ENCODE measurements around the gene SERPINB5.

Gene SERPINB5

DNA sequence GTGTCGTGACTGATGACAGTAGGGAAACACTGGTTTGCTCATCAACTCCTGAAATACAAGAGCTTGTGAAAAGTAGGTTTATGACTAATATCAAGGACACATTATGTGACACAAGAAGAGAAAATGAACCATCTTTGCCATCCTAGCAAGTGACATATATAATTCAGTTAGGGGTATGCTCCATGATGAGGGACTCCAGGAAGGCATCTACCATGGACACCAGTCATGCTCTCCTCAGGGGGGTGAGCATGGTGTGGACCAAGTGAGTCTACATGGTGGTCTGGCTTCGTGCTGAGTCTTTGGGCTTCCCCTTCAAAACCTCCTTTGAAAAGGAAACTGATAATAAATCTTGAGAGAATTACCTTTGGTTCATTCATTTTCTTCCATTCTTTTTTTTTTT, 11.7 kb upstream of the SERPINB5 start:
- TF ChIP-seq, protein P1, sequence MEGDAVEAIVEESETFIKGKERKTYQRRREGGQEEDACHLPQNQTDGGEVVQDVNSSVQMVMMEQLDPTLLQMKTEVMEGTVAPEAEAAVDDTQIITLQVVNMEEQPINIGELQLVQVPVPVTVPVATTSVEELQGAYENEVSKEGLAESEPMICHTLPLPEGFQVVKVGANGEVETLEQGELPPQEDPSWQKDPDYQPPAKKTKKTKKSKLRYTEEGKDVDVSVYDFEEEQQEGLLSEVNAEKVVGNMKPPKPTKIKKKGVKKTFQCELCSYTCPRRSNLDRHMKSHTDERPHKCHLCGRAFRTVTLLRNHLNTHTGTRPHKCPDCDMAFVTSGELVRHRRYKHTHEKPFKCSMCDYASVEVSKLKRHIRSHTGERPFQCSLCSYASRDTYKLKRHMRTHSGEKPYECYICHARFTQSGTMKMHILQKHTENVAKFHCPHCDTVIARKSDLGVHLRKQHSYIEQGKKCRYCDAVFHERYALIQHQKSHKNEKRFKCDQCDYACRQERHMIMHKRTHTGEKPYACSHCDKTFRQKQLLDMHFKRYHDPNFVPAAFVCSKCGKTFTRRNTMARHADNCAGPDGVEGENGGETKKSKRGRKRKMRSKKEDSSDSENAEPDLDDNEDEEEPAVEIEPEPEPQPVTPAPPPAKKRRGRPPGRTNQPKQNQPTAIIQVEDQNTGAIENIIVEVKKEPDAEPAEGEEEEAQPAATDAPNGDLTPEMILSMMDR (IDR thresholded peaks at IDR 0.05; ENCODE audit: low read depth, low read length, missing control alignments): no peak
- H3K4me3 ChIP-seq (replicated peaks; ENCODE audit: low read depth, low read length): no peak overlapping the region
- DNase-seq (ENCODE audit: extremely low read depth, low read depth): no peak

DNA sequence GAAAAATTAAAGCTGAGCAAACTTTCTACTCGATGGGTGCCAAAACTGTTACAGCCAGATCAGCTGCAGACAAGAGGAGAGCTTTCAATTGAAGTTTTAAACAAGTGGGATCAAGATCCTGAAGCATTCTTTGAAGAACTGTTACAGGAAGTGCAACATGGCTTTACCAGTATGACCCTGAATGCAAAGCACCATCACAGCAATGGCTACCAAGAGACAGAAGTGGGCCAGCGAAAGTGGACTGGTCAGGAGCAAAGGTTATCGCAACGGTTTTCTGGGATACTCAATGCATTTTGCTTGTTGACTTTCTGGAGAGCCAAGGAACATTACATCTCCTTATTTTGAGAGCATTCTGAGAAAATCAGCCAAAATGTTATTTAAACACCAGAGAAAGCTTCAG, 9.1 kb upstream of the SERPINB5 start:
- DNase-seq (ENCODE audit: extremely low read depth, low read depth): no peak
- no peak overlapping the region for H3K4me3 ChIP-seq (replicated peaks; ENCODE audit: low read depth, low read length)
- TF ChIP-seq, protein P1 (IDR thresholded peaks at IDR 0.05; ENCODE audit: low read depth, low read length, missing control alignments): no peak

DNA sequence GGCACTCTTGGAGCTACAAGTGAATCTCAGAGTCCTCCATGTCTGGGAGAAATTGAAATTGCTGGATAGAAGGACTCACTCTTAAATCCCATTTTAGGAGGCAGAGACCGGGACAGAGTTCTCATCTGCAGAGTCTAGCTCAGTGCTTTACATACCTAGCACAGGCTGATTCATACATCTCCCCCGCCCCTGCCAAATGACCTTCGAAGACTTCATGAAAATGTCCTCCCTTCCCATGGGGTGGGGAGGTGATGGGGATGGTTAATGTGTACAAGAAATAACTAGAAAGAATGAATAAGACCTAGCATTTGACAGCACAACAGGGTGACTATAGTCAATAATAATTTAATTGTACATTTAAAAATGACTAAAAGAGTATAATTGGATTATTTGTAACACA, 8.2 kb upstream of the SERPINB5 start:
- H3K4me3 ChIP-seq (replicated peaks; ENCODE audit: low read depth, low read length): no peak overlapping the region
- DNase-seq (ENCODE audit: extremely low read depth, low read depth): no peak
- TF ChIP-seq, protein P1 (IDR thresholded peaks at IDR 0.05; ENCODE audit: low read depth, low read length, missing control alignments): no peak

DNA sequence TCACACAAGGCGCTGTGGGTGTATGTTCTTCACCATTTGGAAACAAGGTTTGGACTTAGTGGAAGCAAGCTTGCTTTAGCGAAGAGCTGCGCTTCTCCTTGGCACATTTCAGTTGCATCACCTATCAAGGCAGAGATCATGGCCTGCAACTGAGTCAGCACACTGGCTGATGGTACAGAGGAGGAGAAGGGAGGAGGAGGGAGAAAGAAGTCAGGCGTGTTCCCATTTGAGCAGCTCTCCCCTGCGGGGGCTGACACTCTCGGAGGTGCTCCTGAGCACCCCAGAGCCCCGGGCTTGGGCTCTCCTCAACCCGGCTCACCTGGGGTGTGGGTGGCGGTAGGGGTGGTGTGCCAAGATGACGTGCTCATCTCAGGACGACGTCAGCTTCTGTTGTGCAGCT, 6.0 kb upstream of the SERPINB5 start:
- no peak overlapping the region for H3K4me3 ChIP-seq (replicated peaks; ENCODE audit: low read depth, low read length)
- DNase-seq (ENCODE audit: extremely low read depth, low read depth): no peak
- TF ChIP-seq, protein P1 (IDR thresholded peaks at IDR 0.05; ENCODE audit: low read depth, low read length, missing control alignments): no peak

DNA sequence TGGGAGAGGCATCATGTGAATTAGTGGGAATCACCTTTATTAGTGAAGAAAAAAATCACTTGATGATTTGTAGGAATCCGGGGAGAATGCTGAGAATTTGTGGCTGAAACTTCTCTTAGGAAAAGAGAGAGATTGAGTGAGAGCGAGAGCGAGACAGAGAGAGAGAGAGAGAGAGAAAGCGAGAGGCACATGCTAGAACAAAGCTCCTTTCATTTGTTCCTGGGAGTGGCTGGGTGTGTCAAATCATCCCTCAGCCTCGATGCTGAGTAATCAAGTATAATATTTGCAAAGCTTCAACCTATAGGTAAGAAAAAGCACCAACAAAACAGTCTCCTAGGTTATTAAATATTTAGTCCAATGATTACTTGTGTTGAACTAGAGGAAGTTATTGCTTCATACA, 4.4 kb upstream of the SERPINB5 start:
- TF ChIP-seq, protein P1 (IDR thresholded peaks at IDR 0.05; ENCODE audit: low read depth, low read length, missing control alignments): no peak
- H3K4me3 ChIP-seq (replicated peaks; ENCODE audit: low read depth, low read length): no peak overlapping the region
- no peak for DNase-seq (ENCODE audit: extremely low read depth, low read depth)

DNA sequence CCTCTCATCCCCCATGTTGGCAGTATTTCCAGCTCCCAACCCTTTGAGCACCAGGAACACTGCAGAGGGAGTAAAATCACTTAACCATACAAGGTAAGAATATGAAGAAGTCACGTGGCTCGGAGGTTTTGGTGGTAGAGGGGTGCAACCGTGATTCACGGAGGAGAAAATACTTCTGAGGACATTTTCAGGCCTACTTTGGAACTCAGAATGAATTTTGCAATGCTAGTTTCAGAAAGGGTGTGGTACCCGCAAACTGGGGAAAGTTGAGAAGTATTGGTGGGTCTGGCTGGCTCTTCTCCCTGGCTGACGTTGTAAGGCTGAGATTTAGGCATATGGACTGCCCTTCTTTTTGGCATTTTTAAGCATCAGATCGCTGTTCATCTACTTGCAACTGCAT, 442 bp downstream of the SERPINB5 start:
- no peak overlapping the region for H3K4me3 ChIP-seq (replicated peaks; ENCODE audit: low read depth, low read length)

DNA sequence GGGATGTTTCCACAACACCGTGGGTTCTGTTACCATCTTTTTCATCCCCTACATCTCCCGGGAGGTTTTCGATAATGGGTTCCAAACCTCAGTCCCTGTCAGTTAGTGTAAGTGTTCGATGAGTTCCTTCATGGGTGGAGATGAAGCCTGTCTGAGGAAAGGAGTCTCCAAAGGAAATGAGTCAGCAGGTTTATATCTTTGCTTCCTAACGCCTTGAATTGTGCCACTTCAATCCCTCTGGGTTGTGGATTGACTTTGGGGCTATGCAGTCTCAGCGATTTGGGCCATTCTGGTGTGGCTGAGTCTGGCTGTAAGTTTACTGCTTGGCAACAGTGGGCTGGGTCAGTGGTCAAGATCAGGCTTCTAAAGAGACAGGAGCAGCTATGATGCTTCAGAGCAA, 1.2 kb downstream of the SERPINB5 start:
- DNase-seq (ENCODE audit: extremely low read depth, low read depth): no peak
- H3K4me3 ChIP-seq (replicated peaks; ENCODE audit: low read depth, low read length): no peak overlapping the region
- TF ChIP-seq, protein P1 (IDR thresholded peaks at IDR 0.05; ENCODE audit: low read depth, low read length, missing control alignments): no peak

More for the DNA sequence above, 442 bp downstream of the SERPINB5 start:
- TF ChIP-seq, protein P1 (IDR thresholded peaks at IDR 0.05; ENCODE audit: low read depth, low read length, missing control alignments): no peak
- DNase-seq (ENCODE audit: extremely low read depth, low read depth): no peak
